Panc1 (cell line): ENCODE results near the gene MTF2. TPM values are rescaled to one million over a fixed set of nuclear protein-coding genes. Genes with fewer than 3 reads are reported as not detected.
"Not testable (repeated sequence)": the region's sequence is repeated elsewhere in the genome, so short reads cannot be mapped to it uniquely, and the experiment has no call there.

Source experiments
- ATAC-seq: fragments of 200-7000 bp; cut with Tn5 transposase; 2 replicates; pipeline ENCODE4 v1.9.1; 2020; ENCODE audit warnings: mild to moderate bottlenecking, moderate library complexity
- BruUV-seq: library from RNA; stranded (reverse); fragments of 400-500 nt; replicated peaks from 2 replicates; lab custom pipeline; 2021; lab: Mats Ljungman, UMichigan
- CTCF ChIA-PET: fragments of 300-600 bp; sonication (Branson Sonifier 250); formaldehyde crosslinking; loops from one replicate; lab custom pipeline; 2022; ENCODE audit warnings: antibody characterized with exemption; lab: Charles Lee
- POLR2A ChIA-PET: fragments of 300-600 bp; sonication (Branson Sonifier 250); formaldehyde crosslinking; loops from one replicate; lab custom pipeline; 2022; ENCODE audit warnings: antibody characterized with exemption; lab: Charles Lee
- DNase-seq: peaks from one replicate; pipeline ENCODE4 v3.0.0-alpha.2; 2010; ENCODE audit warnings: low read depth, low spot score
- H3K27ac ChIP-seq: 2 replicates; pipeline ENCODE4 v1.5.1; 2011; ENCODE audit warnings: mild to moderate bottlenecking, low read length, inconsistent platforms
- H3K27me3 ChIP-seq: fragments of 200-500 bp; sonication (Bioruptor generic); 2 replicates; pipeline ENCODE4 v1.6.0; 2014; ENCODE audit warnings: low read length, inconsistent platforms; ENCODE audit not compliant: control insufficient read depth, insufficient read depth
- H3K36me3 ChIP-seq: fragments of 200-500 bp; sonication (Bioruptor generic); 2 replicates; pipeline ENCODE4 v1.5.1; 2014; ENCODE audit warnings: inconsistent platforms, mild to moderate bottlenecking, low read length, moderate library complexity; ENCODE audit not compliant: control insufficient read depth, insufficient read depth
- H3K4me1 ChIP-seq: 2 replicates; pipeline ENCODE4 v1.5.1; 2011; ENCODE audit warnings: inconsistent platforms, mild to moderate bottlenecking, low read length, moderate library complexity; ENCODE audit not compliant: control insufficient read depth, insufficient read depth
- H3K4me3 ChIP-seq, 2 experiments: 2 replicates each; pipeline ENCODE4 v1.5.1; 2011 to 2012; ENCODE audit warnings: low read depth in 2 of 2, low read length in 2 of 2, mild to moderate bottlenecking in 2 of 2, inconsistent platforms in 1 of 2, moderate library complexity in 1 of 2
- H3K9me3 ChIP-seq: fragments of 200-500 bp; sonication (Bioruptor generic); 2 replicates; pipeline ENCODE4 v1.5.1; 2014; ENCODE audit warnings: low read depth, mild to moderate bottlenecking, inconsistent platforms, low read length, moderate library complexity; ENCODE audit not compliant: control insufficient read depth, insufficient read depth
- CTCF ChIP-seq: fragments of 450-650 bp; IDR thresholded peaks from 2 replicates; pipeline ENCODE4 v1.5.1; 2017; ENCODE audit warnings: mild to moderate bottlenecking
- POLR2AphosphoS5 ChIP-seq: IDR thresholded peaks from 2 replicates; pipeline ENCODE4 v1.6.1; 2012; ENCODE audit warnings: mild to moderate bottlenecking, low read depth, low read length, moderate library complexity
- REST ChIP-seq, 2 experiments: IDR thresholded peaks; 2 replicates each; pipeline ENCODE4 v1.6.1; 2011 to 2012; ENCODE audit warnings: low read depth in 2 of 2, control low read depth in 1 of 2, low read length in 1 of 2, mild to moderate bottlenecking in 1 of 2, moderate library complexity in 1 of 2; ENCODE audit not compliant: insufficient read depth in 1 of 2
- SIN3A ChIP-seq: IDR thresholded peaks from 2 replicates; pipeline ENCODE4 v1.6.1; 2012; ENCODE audit warnings: low read depth, mild to moderate bottlenecking, low read length, moderate library complexity, borderline replicate concordance; ENCODE audit not compliant: insufficient read depth
- TCF7L2 ChIP-seq: IDR thresholded peaks from 2 replicates; pipeline ENCODE4 v1.6.1; 2011; ENCODE audit warnings: mild to moderate bottlenecking, low read depth, low read length, inconsistent platforms
- in situ Hi-C: cut with HindIII; loops from 2 replicates; pipeline ENCODE4 v1.10.0; 2016; ENCODE audit warnings: low sequenced_read_pairs, low pct_unique_long_range_greater_than_20kb
- intact Hi-C: fragments of 100-400 bp; cut with micrococcal nuclease; formaldehyde crosslinking; loops from one replicate; pipeline ENCODE4 v1.10.0; 2022; ENCODE audit not compliant: unreplicated experiment
- total RNA-seq: library from RNA; stranded (reverse); gene quantifications from one replicate; pipeline ENCODE4 v1.2.1, GENCODE V29; 2021; ENCODE audit not compliant: unreplicated experiment

MTF2 gene
- total RNA-seq, 1 experiment from 2014 or later: 24.8 TPM

GRCh38 chr1:93155335-93155734, 76.3 kb downstream of the MTF2 start:
- DNase-seq (no peak), ATAC-seq (no peak)
- no TSS peak for BruUV-seq
- no peak for TF ChIP-seq CTCF
- TF ChIP-seq SIN3A: no peak
- no peak for TF ChIP-seq REST (IDR thresholded peaks at IDR 0.05; ENCODE audit: insufficient read depth in 1 of 2, low read depth in 2 of 2, low read length in 1 of 2)
- TF ChIP-seq TCF7L2: no peak
- TF ChIP-seq POLR2AphosphoS5: no peak
- in situ Hi-C loops (no loop called here), intact Hi-C loops (no loop called here)
- no peaks in the 10 kb centered on the region for H3K27me3 ChIP-seq
- CTCF ChIA-PET: no interaction called here
- H3K36me3 ChIP-seq: peaks cover 20% of the 10 kb centered on the region
- POLR2A ChIA-PET: no interaction called here
- H3K4me1 ChIP-seq: no peaks in the 10 kb centered on the region
- no peaks in the 10 kb centered on the region for H3K9me3 ChIP-seq
- H3K4me3 ChIP-seq: no peak overlapping the region
- H3K27ac ChIP-seq: no peak overlapping the region

- intact Hi-C loops: no loop called here
- Histone ChIP-seq H3K36me3 (peaks cover 10% of the 10 kb centered on the region), H3K4me1 (no peaks in the 10 kb centered on the region), H3K9me3 (no peaks in the 10 kb centered on the region), H3K27ac (no peak overlapping the region), H3K27me3 (no peaks in the 10 kb centered on the region), H3K4me3 (no peak overlapping the region)
- in situ Hi-C loops: no loop called here
- POLR2A ChIA-PET: no interaction called here
- CTCF ChIA-PET: no interaction called here
- TF ChIP-seq CTCF: no peak
- TF ChIP-seq REST (IDR thresholded peaks at IDR 0.05; ENCODE audit: insufficient read depth in 1 of 2, low read depth in 2 of 2, low read length in 1 of 2): no peak
- no peak for TF ChIP-seq TCF7L2
- TF ChIP-seq POLR2AphosphoS5: no peak
- TF ChIP-seq SIN3A: no peak
- DNase-seq (no peak), ATAC-seq (no peak)
- no TSS peak for BruUV-seq
Observed at GRCh38 chr1:93159337-93159736, 80.3 kb downstream of the MTF2 start.

GRCh38 chr1:93163314-93163713, 84.2 kb downstream of the MTF2 start:
- in situ Hi-C loops: not testable (repeated sequence)

More at GRCh38 chr1:93163314-93163713, 84.2 kb downstream of the MTF2 start:
- H3K27ac ChIP-seq, POLR2A ChIA-PET, BruUV-seq, H3K27me3 ChIP-seq, DNase-seq, H3K4me3 ChIP-seq, CTCF ChIA-PET, H3K36me3 ChIP-seq, H3K9me3 ChIP-seq, H3K4me1 ChIP-seq, ATAC-seq, intact Hi-C loops: not testable (repeated sequence)
